PFSK-1 (cell line): ENCODE measurements around the gene DNAI4.

ENCODE experiments used
- FOXP2 ChIP-seq: optimal IDR thresholded peaks from 2 replicates; pipeline ENCODE3; 2011; ENCODE audit warnings: borderline replicate concordance, control low read depth, inconsistent platforms; ENCODE audit not compliant: insufficient read depth; ENCODE audit errors: extremely low read length, extremely low read depth
- POLR2AphosphoS5 ChIP-seq: IDR thresholded peaks from 2 replicates; pipeline ENCODE4 v1.6.1; 2012; ENCODE audit warnings: low read depth, mild to moderate bottlenecking, control low read depth, low read length, moderate library complexity
- SIN3A ChIP-seq: IDR thresholded peaks from 2 replicates; pipeline ENCODE4 v1.6.1; 2012; ENCODE audit warnings: mild to moderate bottlenecking, low read length, moderate library complexity, borderline replicate concordance; ENCODE audit not compliant: insufficient read depth
- TAF1 ChIP-seq: IDR thresholded peaks from 2 replicates; pipeline ENCODE4 v1.6.1; 2012; ENCODE audit warnings: low read length, control low read depth, borderline replicate concordance; ENCODE audit not compliant: insufficient read depth
- TF ChIP-seq, protein P1 (sequence below), 2 experiments: IDR thresholded peaks; 2 replicates each; pipeline versions ENCODE4 v1.6.1 to v1.8.0; 2011 to 2012; ENCODE audit warnings: low read depth in 2 of 2, low read length in 2 of 2, control low read depth in 1 of 2, inconsistent platforms in 1 of 2, mild to moderate bottlenecking in 1 of 2, moderate library complexity in 1 of 2; ENCODE audit not compliant: insufficient read depth in 1 of 2

DNAI4 gene

DNA sequence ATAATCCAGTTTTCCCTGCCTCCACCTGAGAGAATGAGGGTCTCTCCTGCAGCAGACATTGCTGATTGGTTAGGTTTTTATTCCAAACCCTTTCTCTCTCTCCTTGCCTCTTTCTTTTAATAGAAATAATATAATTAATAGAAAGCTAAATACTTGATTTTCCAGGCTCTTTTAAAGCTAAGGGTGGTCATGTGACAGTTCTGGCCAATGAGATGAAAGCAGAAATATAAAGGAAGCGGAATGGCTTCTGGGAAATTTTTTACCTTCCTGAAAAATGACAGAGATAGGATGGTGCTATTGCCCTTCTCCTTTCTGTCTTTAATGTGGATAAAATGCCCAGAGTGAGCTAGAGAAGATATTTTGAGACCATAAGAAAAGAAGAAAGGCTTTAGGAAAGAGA, 35.6 kb downstream of the DNAI4 start:
- TF ChIP-seq SIN3A (no peak), FOXP2 (no peak), TAF1 (no peak), POLR2AphosphoS5 (no peak)
- TF ChIP-seq, protein P1, sequence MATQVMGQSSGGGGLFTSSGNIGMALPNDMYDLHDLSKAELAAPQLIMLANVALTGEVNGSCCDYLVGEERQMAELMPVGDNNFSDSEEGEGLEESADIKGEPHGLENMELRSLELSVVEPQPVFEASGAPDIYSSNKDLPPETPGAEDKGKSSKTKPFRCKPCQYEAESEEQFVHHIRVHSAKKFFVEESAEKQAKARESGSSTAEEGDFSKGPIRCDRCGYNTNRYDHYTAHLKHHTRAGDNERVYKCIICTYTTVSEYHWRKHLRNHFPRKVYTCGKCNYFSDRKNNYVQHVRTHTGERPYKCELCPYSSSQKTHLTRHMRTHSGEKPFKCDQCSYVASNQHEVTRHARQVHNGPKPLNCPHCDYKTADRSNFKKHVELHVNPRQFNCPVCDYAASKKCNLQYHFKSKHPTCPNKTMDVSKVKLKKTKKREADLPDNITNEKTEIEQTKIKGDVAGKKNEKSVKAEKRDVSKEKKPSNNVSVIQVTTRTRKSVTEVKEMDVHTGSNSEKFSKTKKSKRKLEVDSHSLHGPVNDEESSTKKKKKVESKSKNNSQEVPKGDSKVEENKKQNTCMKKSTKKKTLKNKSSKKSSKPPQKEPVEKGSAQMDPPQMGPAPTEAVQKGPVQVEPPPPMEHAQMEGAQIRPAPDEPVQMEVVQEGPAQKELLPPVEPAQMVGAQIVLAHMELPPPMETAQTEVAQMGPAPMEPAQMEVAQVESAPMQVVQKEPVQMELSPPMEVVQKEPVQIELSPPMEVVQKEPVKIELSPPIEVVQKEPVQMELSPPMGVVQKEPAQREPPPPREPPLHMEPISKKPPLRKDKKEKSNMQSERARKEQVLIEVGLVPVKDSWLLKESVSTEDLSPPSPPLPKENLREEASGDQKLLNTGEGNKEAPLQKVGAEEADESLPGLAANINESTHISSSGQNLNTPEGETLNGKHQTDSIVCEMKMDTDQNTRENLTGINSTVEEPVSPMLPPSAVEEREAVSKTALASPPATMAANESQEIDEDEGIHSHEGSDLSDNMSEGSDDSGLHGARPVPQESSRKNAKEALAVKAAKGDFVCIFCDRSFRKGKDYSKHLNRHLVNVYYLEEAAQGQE (IDR thresholded peaks at IDR 0.05; ENCODE audit: insufficient read depth in 1 of 2, low read depth in 2 of 2, low read length in 2 of 2), result no peak

DNA sequence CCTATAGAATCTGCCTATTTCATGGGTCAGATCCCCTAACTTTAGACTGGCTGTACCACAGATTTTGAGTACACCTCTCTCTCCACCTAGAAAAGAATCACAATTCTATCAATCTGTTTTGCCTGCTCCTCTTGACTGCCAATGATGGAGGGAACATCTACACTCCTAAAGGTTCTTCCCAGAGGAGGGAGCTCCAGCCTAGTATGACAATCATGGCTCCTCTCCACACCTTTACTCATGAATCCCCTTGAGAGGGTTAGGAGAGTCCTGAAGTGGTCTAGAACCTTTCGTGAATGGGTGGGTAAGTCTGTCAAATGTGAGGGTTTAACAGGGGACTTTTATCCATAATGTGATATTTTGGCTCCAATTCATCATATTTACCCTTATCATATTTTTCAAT, 48.0 kb downstream of the DNAI4 start:
- TF ChIP-seq SIN3A (no peak), TAF1 (no peak), POLR2AphosphoS5 (no peak), FOXP2 (no peak)
- TF ChIP-seq, protein P1 (IDR thresholded peaks at IDR 0.05; ENCODE audit: insufficient read depth in 1 of 2, low read depth in 2 of 2, low read length in 2 of 2), result no peak

DNA sequence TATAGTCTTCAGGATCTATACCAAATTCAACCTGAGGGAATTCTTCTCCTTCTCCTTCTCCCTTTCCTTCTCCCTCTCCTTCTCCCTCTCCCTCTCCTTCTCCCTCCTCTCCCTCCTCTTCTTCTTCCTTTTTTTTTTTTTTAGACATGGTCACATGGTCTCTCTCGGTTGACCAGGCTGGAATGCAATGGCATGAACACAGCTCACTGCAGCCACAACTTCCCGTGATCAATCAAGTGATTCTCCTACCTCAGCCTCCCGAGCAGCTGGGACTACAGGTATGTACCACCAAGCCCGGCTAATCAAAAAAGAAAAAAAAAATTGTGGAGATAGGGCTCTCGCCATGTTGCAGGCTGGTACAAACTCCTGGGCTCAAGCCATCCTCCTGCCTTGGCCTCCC, 51.5 kb downstream of the DNAI4 start:
- TF ChIP-seq SIN3A (no peak), POLR2AphosphoS5 (no peak), FOXP2 (no peak)

DNA sequence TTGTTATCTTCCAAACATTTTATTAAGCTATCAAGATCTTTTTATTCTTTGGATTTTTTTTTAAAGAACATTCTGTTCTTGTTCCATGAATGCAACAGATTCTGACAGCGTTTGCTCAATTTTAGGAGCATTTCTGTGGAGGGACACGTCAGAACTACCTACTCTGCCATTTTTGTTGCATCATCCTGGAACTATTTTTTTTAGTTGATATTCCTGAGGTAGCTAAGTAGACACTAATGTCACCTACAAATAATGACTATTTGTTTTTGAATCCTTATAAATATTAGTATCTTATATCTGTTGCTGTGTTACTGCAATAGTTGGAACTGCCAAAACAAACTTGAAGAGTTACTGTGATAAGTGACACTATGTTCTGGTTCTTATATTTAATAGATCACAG, 57.2 kb downstream of the DNAI4 start:
- TF ChIP-seq POLR2AphosphoS5 (no peak), FOXP2 (no peak), SIN3A (no peak), TAF1 (no peak)
- TF ChIP-seq, protein P1 (IDR thresholded peaks at IDR 0.05; ENCODE audit: insufficient read depth in 1 of 2, low read depth in 2 of 2, low read length in 2 of 2), result no peak

DNA sequence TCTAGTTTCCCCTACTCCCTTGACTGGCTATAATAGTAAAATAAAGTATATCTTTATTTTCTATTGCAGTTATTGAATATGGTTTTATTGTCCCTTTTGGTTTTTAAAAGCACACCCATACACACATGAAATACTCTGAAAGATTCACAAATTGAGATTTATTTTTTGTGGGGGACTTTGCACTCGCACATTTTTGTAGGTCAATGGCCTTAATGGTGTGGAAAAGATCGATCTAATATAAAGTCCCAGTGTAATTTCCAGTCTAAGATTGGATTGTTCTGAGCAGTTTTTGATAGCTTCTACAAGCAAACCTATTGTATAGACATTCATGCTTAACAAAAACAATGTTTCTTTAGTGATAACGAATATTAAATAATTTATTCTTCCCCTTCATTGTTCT, 64.1 kb downstream of the DNAI4 start:
- TF ChIP-seq POLR2AphosphoS5 (no peak), FOXP2 (no peak), SIN3A (no peak)
- TF ChIP-seq, protein P1 (IDR thresholded peaks at IDR 0.05; ENCODE audit: insufficient read depth in 1 of 2, low read depth in 2 of 2, low read length in 2 of 2), result no peak

DNA sequence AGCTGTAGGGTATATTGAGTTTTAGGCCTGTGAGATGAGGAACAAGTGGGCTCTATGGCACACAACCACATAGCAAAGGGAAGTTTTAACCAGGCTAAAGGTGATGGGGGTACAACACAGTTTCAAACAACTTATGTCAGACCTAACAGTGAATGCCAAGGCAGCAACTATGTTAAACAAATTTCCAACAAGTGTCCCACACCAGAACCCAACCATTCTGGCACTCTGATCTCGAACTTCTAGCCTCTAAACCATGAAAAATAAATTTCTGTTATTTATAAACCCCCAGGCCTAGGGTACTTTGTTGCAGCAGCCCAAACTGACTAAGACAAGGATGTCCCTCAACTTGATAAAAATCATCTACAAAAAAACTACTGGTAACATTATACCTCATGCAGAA, 71.3 kb downstream of the DNAI4 start:
- no peak for TF ChIP-seq TAF1
